Hematopoietic multipotent progenitor cell treated with erythropoietin and hydrocortisone succinate and interleukin-3 and kit ligand, for 8 days (in vitro differentiated cells): ENCODE measurements around the gene JAZF1.
"Not testable (repeated sequence)": the region's sequence is repeated elsewhere in the genome, so short reads cannot be mapped to it uniquely, and the experiment has no call there.

Source experiments
- DNase-seq: peaks from one replicate; pipeline ENCODE4 v3.0.0-alpha.2; 2015

The JAZF1 gene

GRCh38 chr7:27860800-27861199 lies 319.8 kb downstream of the JAZF1 start:
- no peak for DNase-seq

- not testable (repeated sequence) for DNase-seq
These were observed 323.7 kb downstream of the JAZF1 start for GRCh38 chr7:27856703-27857485.

GRCh38 chr7:27850531-27850930 lies 330.1 kb downstream of the JAZF1 start:
- DNase-seq, result no peak

- DNase-seq, result no peak
These were observed 334.2 kb downstream of the JAZF1 start for GRCh38 chr7:27846388-27846787.

- DNase-seq, result no peak
These were observed 336.9 kb downstream of the JAZF1 start for GRCh38 chr7:27843584-27844305.

- no peak for DNase-seq
These were observed 337.7 kb downstream of the JAZF1 start for GRCh38 chr7:27842851-27843250.

GRCh38 chr7:27842094-27842692 lies 338.4 kb downstream of the JAZF1 start:
- DNase-seq, result no peak

GRCh38 chr7:27840760-27841364 lies 339.7 kb downstream of the JAZF1 start:
- no peak for DNase-seq

GRCh38 chr7:27840313-27840712 lies 340.3 kb downstream of the JAZF1 start:
- DNase-seq, result no peak

GRCh38 chr7:27839099-27839498 lies 341.5 kb downstream of the JAZF1 start:
- no peak for DNase-seq

GRCh38 chr7:27836536-27836935 lies 344.1 kb downstream of the JAZF1 start:
- DNase-seq, result no peak

GRCh38 chr7:27835376-27835775 lies 345.2 kb downstream of the JAZF1 start:
- no peak for DNase-seq

- no peak for DNase-seq
These were observed 346.2 kb downstream of the JAZF1 start for GRCh38 chr7:27834179-27834921.

GRCh38 chr7:27826357-27826756 lies 354.2 kb downstream of the JAZF1 start:
- no peak for DNase-seq

GRCh38 chr7:27825891-27826290 lies 354.7 kb downstream of the JAZF1 start:
- DNase-seq, result no peak

GRCh38 chr7:27822245-27822644 lies 358.4 kb downstream of the JAZF1 start:
- DNase-seq, result no peak

GRCh38 chr7:27812706-27813105 lies 367.9 kb downstream of the JAZF1 start:
- DNase-seq, result no peak

- no peak for DNase-seq
These were observed 370.4 kb downstream of the JAZF1 start for GRCh38 chr7:27810186-27810585.

- DNase-seq, result no peak
These were observed 372.0 kb downstream of the JAZF1 start for GRCh38 chr7:27808626-27809025.

- no peak for DNase-seq
These were observed 376.5 kb downstream of the JAZF1 start for GRCh38 chr7:27804139-27804538.

- no peak for DNase-seq
These were observed 377.6 kb downstream of the JAZF1 start for GRCh38 chr7:27802999-27803398.

GRCh38 chr7:27799212-27799611 lies 381.4 kb downstream of the JAZF1 start:
- DNase-seq, result no peak

- no peak for DNase-seq
These were observed 384.6 kb downstream of the JAZF1 start for GRCh38 chr7:27795977-27796376.
